Ishikawa (cell line): Measurements from ENCODE around the gene SOX12.

ENCODE experiments used
- CREB1 ChIP-seq: IDR thresholded peaks from 2 replicates; pipeline ENCODE4 v1.6.1; 2012; ENCODE audit warnings: low read depth
- EGR1 ChIP-seq: IDR thresholded peaks from 2 replicates; pipeline ENCODE4 v1.6.1; 2012
- FOXM1 ChIP-seq: IDR thresholded peaks from 2 replicates; pipeline ENCODE4 v1.6.1; 2012; ENCODE audit warnings: low read depth, borderline replicate concordance
- RAD21 ChIP-seq: IDR thresholded peaks from 2 replicates; pipeline ENCODE4 v1.6.1; 2012; ENCODE audit warnings: low read depth
- TAF1 ChIP-seq: IDR thresholded peaks from 2 replicates; pipeline ENCODE4 v1.6.1; 2012; ENCODE audit warnings: low read depth, mild to moderate bottlenecking

DNA sequence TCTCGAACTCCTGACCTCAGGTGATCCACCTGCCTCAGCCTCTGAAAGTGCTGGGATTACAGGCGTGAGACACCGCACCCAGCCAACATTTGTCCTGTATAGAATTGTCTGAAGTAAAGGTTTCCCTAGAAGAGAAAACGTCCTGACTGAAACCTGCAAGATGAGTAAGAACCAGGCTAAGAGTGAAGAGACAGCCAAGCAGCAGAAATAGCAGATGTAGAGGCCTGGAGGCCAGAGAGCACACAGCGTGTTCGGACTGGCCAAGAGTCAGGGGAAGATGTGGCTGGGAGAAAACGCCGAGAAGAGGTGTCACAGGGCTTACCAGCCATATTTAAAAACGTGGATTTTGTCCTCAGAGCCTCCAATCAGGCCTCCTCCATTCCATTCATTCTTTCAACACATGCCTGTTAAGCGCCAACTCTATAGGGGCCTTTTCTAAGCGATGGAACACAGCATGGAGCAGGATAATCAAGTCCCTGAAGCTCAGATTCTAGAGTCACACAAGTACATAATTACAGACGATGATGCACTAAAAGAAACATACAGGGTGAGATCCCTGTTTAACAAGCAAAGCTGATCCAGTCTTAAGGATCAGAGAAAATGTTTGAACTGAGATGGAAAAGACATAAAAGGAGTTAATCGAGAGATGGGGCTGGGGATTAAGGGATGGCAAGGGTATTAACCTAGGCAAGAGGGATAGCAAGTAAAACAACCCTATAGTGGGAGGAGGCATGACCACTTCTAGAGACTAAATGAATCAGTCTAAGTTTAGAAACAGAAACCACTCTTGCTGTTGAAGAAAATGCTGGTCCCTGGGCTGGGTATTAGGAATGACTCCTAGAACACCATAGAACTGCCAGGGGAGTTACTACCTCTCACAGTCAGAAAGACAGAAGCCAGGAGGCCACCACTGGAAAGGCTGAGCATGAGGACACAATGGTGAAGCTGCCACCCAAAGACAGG is 23.2 kb upstream of the SOX12 start:
- TF ChIP-seq EGR1: no peak
- TF ChIP-seq FOXM1: no peak
- TF ChIP-seq CREB1: no peak
- no peak for TF ChIP-seq RAD21
- no peak for TF ChIP-seq TAF1
